ENCODE results near the gene PHLDA1.
"Not testable (repeated sequence)": the region's sequence is repeated elsewhere in the genome, so short reads cannot be mapped to it uniquely, and the experiment has no call there.

PHLDA1 gene

GRCh38 chr12:76018672-76019071, 12.9 kb downstream of the PHLDA1 start:
- no peak for DNase-seq (ENCODE audit: low read depth, low spot score)

DNA sequence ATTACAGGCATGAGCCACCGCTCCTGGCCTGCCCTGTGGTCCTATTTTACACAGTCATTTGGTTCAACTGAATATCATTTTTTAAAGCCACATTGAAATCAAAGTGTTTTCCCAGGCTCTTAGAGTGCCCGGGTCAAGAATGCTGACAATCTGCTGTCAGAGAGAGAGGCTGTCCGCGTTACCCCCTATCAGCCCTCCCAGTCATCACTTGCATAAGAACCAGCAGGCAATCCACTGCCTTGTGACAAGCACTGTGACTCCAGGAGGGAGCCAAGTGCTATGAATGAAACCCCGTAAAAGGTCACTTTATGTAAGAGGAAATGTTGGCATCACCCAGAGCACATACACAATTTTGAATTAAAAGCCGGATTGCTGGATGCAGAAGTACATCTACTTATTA, 13.5 kb downstream of the PHLDA1 start:
- DNase-seq (ENCODE audit: low read depth, low spot score): peak; percentile 70

- no peak for DNase-seq (ENCODE audit: low read depth, low spot score)
Observed at GRCh38 chr12:76014007-76014406, 17.6 kb downstream of the PHLDA1 start.

- DNase-seq (ENCODE audit: low read depth, low spot score): no peak
Observed at GRCh38 chr12:76013603-76014002, 18.0 kb downstream of the PHLDA1 start.

- DNase-seq (ENCODE audit: low read depth, low spot score): no peak
Observed at GRCh38 chr12:76012644-76013043, 18.9 kb downstream of the PHLDA1 start.

GRCh38 chr12:76010732-76011458, 20.7 kb downstream of the PHLDA1 start:
- peak; percentile 51 for DNase-seq (ENCODE audit: low read depth, low spot score)

DNA sequence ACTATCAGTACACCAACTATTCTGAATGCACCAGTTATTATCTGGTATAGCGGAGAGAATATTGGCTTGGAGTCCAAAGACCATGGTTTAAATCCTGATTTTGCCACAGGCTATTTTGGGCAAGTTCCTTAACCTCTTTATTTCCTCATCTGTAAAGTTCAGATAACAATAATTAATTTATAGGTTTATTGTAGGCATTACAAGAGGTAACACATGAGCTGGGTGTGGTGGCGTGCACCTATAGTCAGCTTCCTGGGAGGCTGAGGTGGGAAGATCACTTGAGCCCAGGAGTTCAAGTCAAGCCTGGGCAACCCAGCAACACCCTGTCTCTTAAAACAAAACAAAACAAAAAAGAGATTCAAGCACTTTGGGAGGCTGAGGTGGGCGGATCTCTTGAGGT, 23.1 kb downstream of the PHLDA1 start:
- DNase-seq (ENCODE audit: low read depth, low spot score): no peak

- no peak for DNase-seq (ENCODE audit: low read depth, low spot score)
Observed at GRCh38 chr12:76007640-76008039, 23.9 kb downstream of the PHLDA1 start.

GRCh38 chr12:76006028-76006925, 25.3 kb downstream of the PHLDA1 start:
- no peak for DNase-seq (ENCODE audit: low read depth, low spot score)

GRCh38 chr12:76003355-76003638, 28.3 kb downstream of the PHLDA1 start:
- DNase-seq (ENCODE audit: low read depth, low spot score): no peak

GRCh38 chr12:76002598-76003354, 28.8 kb downstream of the PHLDA1 start:
- DNase-seq (ENCODE audit: low read depth, low spot score): no peak

- DNase-seq (ENCODE audit: low read depth, low spot score): no peak
Observed at GRCh38 chr12:75998292-75999063, 33.1 kb downstream of the PHLDA1 start.

- no peak for DNase-seq (ENCODE audit: low read depth, low spot score)
Observed at GRCh38 chr12:75997658-75998057, 33.9 kb downstream of the PHLDA1 start.

- no peak for DNase-seq (ENCODE audit: low read depth, low spot score)
Observed at GRCh38 chr12:75996861-75997447, 34.6 kb downstream of the PHLDA1 start.

GRCh38 chr12:75995691-75996090, 35.9 kb downstream of the PHLDA1 start:
- no peak for DNase-seq (ENCODE audit: low read depth, low spot score)

- DNase-seq (ENCODE audit: low read depth, low spot score): no peak
Observed at GRCh38 chr12:75994069-75994740, 37.4 kb downstream of the PHLDA1 start.

- DNase-seq (ENCODE audit: low read depth, low spot score): no peak
Observed at GRCh38 chr12:75991753-75992152, 39.8 kb downstream of the PHLDA1 start.

DNA sequence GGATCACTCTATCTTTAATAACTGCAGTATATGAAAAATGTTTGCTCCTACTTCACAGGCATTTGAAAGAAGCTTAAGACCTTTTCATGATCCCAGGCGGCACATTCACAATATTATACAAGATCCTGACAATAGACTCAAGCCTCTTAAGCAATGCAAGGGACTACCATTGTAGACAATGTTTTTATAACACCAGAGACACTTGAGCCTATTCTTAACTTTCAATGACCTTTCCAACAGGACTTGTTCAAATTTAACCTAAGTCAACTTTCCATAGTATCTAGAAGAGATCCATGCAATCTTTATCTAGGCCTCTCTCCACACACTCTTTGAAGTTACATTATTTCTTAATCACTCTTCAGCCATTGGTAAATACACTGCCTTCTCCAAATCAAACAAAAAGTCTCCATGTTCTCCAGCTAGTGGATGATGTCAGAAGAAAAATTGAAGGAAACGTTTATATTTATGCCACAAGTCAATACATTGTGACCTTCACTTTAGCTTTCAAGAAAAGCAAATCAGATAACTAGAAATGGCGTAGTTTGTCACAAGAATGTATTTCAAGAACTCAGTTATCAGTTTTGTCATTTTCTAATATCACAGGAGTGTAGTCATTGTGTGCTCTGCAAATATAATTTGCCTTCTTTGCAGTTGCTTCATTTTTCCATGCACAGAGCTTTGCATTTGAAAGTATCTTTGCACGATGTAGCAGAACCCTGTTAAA, 41.2 kb downstream of the PHLDA1 start:
- DNase-seq (ENCODE audit: low read depth, low spot score): no peak

GRCh38 chr12:75987709-75988108, 43.9 kb downstream of the PHLDA1 start:
- DNase-seq (ENCODE audit: low read depth, low spot score): not testable (repeated sequence)
